ENCODE data around the gene NDUFS8.
"Not testable (repeated sequence)": the region's sequence is repeated elsewhere in the genome, so short reads cannot be mapped to it uniquely, and the experiment has no call there.

- TF ChIP-seq EZH2 (IDR thresholded peaks at IDR 0.05; ENCODE audit: insufficient read depth, poor library complexity, severe bottlenecking); EZH2phosphoT487 (IDR thresholded peaks at IDR 0.05; ENCODE audit: insufficient read depth, low read depth): not testable (repeated sequence)
Observed at GRCh38 chr11:67981226-67981625, 49.3 kb upstream of the NDUFS8 start.
